ENCODE measurements around the gene CDH4.

DNA sequence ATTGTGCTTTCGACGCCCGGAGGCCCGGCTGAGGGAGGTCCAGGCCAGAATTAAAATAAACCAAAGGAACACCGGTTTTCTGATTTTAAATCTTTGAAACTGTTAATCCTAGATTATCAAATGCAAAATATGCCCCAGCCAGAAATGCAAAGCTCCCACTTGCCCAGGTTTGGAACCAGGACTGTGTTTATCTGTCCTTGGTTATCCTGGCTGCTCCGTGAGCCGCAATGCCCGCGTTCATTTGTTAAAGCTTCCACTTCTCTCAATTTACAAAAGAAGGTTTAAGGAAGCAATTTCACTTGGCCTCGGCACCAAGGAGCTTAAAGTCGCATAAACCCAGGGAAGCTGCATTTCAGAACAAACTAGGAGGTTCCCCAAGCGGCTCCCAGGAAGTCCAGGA, 563.6 kb downstream of the CDH4 start:
- TF ChIP-seq POLR2AphosphoS5 (IDR thresholded peaks at IDR 0.05), result no peak
- TF ChIP-seq, protein P1, sequence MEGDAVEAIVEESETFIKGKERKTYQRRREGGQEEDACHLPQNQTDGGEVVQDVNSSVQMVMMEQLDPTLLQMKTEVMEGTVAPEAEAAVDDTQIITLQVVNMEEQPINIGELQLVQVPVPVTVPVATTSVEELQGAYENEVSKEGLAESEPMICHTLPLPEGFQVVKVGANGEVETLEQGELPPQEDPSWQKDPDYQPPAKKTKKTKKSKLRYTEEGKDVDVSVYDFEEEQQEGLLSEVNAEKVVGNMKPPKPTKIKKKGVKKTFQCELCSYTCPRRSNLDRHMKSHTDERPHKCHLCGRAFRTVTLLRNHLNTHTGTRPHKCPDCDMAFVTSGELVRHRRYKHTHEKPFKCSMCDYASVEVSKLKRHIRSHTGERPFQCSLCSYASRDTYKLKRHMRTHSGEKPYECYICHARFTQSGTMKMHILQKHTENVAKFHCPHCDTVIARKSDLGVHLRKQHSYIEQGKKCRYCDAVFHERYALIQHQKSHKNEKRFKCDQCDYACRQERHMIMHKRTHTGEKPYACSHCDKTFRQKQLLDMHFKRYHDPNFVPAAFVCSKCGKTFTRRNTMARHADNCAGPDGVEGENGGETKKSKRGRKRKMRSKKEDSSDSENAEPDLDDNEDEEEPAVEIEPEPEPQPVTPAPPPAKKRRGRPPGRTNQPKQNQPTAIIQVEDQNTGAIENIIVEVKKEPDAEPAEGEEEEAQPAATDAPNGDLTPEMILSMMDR (IDR thresholded peaks at IDR 0.05), result no peak

Measured in prostate gland (tissue), 2 donors.